GM23248 (cell line): ENCODE measurements around the gene FUOM.

ENCODE experiments used
- EZH2 ChIP-seq: fragments of 200-600 bp; sonication (generic); IDR thresholded peaks from 2 replicates; pipeline ENCODE4 v1.6.1; 2018; ENCODE audit warnings: antibody characterized with exemption, mild to moderate bottlenecking; ENCODE audit not compliant: insufficient read depth, poor library complexity, severe bottlenecking
- EZH2phosphoT487 ChIP-seq: fragments of 200-600 bp; sonication (generic); IDR thresholded peaks from 2 replicates; pipeline ENCODE4 v1.6.1; 2018; ENCODE audit warnings: antibody characterized with exemption, moderate library complexity, mild to moderate bottlenecking, low read depth; ENCODE audit not compliant: insufficient read depth

- TF ChIP-seq EZH2 (no peak), EZH2phosphoT487 (no peak)
Measured at GRCh38 chr10:133358162-133358924, 524 bp upstream of the FUOM start.
